GM12891 (cell line): Measurements from ENCODE around the gene NFATC4.

ENCODE experiments used
- POLR2A ChIP-seq: IDR thresholded peaks from 2 replicates; pipeline ENCODE4 v1.6.1; 2011; ENCODE audit warnings: low read depth, low read length, control low read depth
- POLR2AphosphoS5 ChIP-seq: IDR thresholded peaks from 2 replicates; pipeline ENCODE4 v1.6.1; 2011; ENCODE audit warnings: low read depth, low read length, control low read depth

DNA sequence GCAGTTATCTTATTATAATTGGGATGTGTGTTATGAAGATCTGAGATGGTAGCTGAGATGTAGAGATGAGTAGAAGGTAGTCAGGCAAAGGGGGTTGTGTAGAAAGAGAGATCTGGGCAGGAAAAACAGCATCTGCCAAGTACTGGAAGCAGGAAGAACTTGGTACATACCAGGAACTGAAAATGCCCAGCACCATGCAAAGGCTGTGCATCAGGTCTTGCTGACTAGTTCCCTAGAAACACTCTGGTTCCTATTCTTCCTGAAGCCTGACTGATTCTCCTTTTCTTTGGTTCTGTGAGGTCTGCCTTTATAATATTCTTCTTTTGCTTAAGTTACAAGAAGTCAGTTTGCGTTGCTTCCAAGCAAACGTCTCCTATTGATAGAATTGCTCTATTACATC lies 6.7 kb upstream of the NFATC4 start:
- TF ChIP-seq POLR2A (no peak), POLR2AphosphoS5 (no peak)
